ENCODE data around the gene RASGEF1B. TPM values are rescaled to one million over a fixed set of nuclear protein-coding genes. Genes with fewer than 3 reads are reported as not detected.

RASGEF1B gene
- total RNA-seq (2014; rRNA removed; shearing (Covaris generic)) (2.8 and 5.3 TPM in 2 replicates), polyA plus RNA-seq (2016; fragmentation: Nextera tagmentation; extraction: Ambion mirVana) (5.2 and 5.6 TPM in 2 replicates)
- long read RNA-seq, result 0 reads

GRCh38 chr4:81471588-81472280 is at the start of gene RASGEF1B:
Gene RASGEF1B, minus strand, starts transcription at chr4:81471907. Its CDS starts 12,399 bp downstream, at chr4:81459508.
- no peak within 1 kb of the TSS for H3K27ac Mint-ChIP-seq
- Histone ChIP-seq H3K36me3 (ENCODE audit: insufficient read depth) (no peaks in the 10 kb centered on the region), H3K27me3 (ENCODE audit: insufficient read depth) (peaks cover 24% of the 10 kb centered on the region), H3K9me2 (ENCODE audit: insufficient read depth) (no peaks in the 10 kb centered on the region), H3K79me2 (replicated peaks; ENCODE audit: insufficient read depth) (no peaks in the 10 kb centered on the region), H4K20me1 (replicated peaks; ENCODE audit: insufficient read depth) (no peaks in the 10 kb centered on the region), H3F3A (replicated peaks; ENCODE audit: low read depth) (no peaks in the 10 kb centered on the region), H3K4me2 (peak within 1 kb of the TSS; percentile 85), H3K4me1 (ENCODE audit: insufficient read depth) (peaks cover 25% of the 10 kb centered on the region), H2AFZ (peak within 1 kb of the TSS; percentile 96), H3K27ac (ENCODE audit: low read depth) (no peak within 1 kb of the TSS; the same call in 1 of the 2 replicates), H3K4me3 (peak within 1 kb of the TSS; percentile 79)
- H3K4me3 Mint-ChIP-seq, result peak within 1 kb of the TSS; percentile 83
- H3K27me3 Mint-ChIP-seq (ENCODE audit: insufficient read depth, low read depth, poor library complexity), result peaks cover 21% of the 10 kb centered on the region
- ATAC-seq (peak; percentile 79), DNase-seq (ENCODE audit: low spot score) (peak; percentile 76)
- peaks cover 24% of the 10 kb centered on the region for H3K4me1 Mint-ChIP-seq
- peaks cover 6% of the 10 kb centered on the region; the same call in 1 of the 3 replicates for H3K9me3 Mint-ChIP-seq
- H3K36me3 Mint-ChIP-seq (ENCODE audit: low read depth), result no peaks in the 10 kb centered on the region; the same call in 2 of the 3 replicates
- TF ChIP-seq JUNB (IDR thresholded peaks at IDR 0.05; ENCODE audit: unreplicated experiment) (no peak), POLR2AphosphoS5 (IDR thresholded peaks at IDR 0.05; ENCODE audit: low read depth) (no peak), ZNF462 (CRISPR knock-in tag; IDR thresholded peaks at IDR 0.05) (no peak), EZH2phosphoT487 (IDR thresholded peaks at IDR 0.05; ENCODE audit: unreplicated experiment) (no peak), ZNF114 (CRISPR knock-in tag; IDR thresholded peaks at IDR 0.05) (no peak), CREB1 (CRISPR knock-in tag; IDR thresholded peaks at IDR 0.05; ENCODE audit: low read depth) (no peak), ZNF331 (CRISPR knock-in tag; IDR thresholded peaks at IDR 0.05; ENCODE audit: low read depth) (no peak), STAT1 (IDR thresholded peaks at IDR 0.05; ENCODE audit: unreplicated experiment) (no peak), EZH2 (IDR thresholded peaks at IDR 0.05; ENCODE audit: low read depth, unreplicated experiment) (no peak), REST (IDR thresholded peaks at IDR 0.05; ENCODE audit: unreplicated experiment) (no peak), NANOG (IDR thresholded peaks at IDR 0.05; ENCODE audit: borderline replicate concordance) (no peak)
- TF ChIP-seq, protein P1, sequence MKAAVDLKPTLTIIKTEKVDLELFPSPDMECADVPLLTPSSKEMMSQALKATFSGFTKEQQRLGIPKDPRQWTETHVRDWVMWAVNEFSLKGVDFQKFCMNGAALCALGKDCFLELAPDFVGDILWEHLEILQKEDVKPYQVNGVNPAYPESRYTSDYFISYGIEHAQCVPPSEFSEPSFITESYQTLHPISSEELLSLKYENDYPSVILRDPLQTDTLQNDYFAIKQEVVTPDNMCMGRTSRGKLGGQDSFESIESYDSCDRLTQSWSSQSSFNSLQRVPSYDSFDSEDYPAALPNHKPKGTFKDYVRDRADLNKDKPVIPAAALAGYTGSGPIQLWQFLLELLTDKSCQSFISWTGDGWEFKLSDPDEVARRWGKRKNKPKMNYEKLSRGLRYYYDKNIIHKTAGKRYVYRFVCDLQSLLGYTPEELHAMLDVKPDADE (IDR thresholded peaks at IDR 0.05), result no peak
- TF ChIP-seq, protein P2, sequence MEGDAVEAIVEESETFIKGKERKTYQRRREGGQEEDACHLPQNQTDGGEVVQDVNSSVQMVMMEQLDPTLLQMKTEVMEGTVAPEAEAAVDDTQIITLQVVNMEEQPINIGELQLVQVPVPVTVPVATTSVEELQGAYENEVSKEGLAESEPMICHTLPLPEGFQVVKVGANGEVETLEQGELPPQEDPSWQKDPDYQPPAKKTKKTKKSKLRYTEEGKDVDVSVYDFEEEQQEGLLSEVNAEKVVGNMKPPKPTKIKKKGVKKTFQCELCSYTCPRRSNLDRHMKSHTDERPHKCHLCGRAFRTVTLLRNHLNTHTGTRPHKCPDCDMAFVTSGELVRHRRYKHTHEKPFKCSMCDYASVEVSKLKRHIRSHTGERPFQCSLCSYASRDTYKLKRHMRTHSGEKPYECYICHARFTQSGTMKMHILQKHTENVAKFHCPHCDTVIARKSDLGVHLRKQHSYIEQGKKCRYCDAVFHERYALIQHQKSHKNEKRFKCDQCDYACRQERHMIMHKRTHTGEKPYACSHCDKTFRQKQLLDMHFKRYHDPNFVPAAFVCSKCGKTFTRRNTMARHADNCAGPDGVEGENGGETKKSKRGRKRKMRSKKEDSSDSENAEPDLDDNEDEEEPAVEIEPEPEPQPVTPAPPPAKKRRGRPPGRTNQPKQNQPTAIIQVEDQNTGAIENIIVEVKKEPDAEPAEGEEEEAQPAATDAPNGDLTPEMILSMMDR (conservative IDR thresholded peaks at IDR 0.05; ENCODE audit: low read depth in 2 of 2), result no peak

Measured in GM23338 (cell line).